Nephron (organoid): ENCODE results near the gene ZNF280D.
A peak's percentile ranks its signal among the peaks of the same experiment; 100 is the strongest.

Experiments
- H3K27ac Mint-ChIP-seq, 3 experiments: 2 replicates each; pipeline ENCODE4 v1.8.0; 2020; ENCODE audit warnings: mixed read lengths in 3 of 3, mild to moderate bottlenecking in 2 of 3, moderate library complexity in 1 of 3
- H3K27me3 Mint-ChIP-seq: 2 replicates; pipeline ENCODE4 v1.8.0; 2021; ENCODE audit warnings: low read depth, mild to moderate bottlenecking, moderate library complexity, mixed read lengths
- H3K36me3 Mint-ChIP-seq: 2 replicates; pipeline ENCODE4 v1.8.0; 2020; ENCODE audit warnings: low read depth, mixed read lengths
- H3K4me1 Mint-ChIP-seq: 2 replicates; pipeline ENCODE4 v1.8.0; 2020; ENCODE audit warnings: mixed read lengths
- H3K4me3 Mint-ChIP-seq, 3 experiments: 2 replicates each; pipeline ENCODE4 v1.8.0; 2020; ENCODE audit warnings: mild to moderate bottlenecking in 3 of 3, mixed read lengths in 3 of 3, moderate library complexity in 2 of 3
- H3K9me3 Mint-ChIP-seq: 2 replicates; pipeline ENCODE4 v1.8.0; 2020; ENCODE audit warnings: mixed read lengths
- TF ChIP-seq, protein P1 (sequence below), 3 experiments: fragments of 200-600 bp; sonication (generic); IDR thresholded peaks; one replicate each; pipeline ENCODE4 v1.5.0; 2021; ENCODE audit warnings: antibody characterized with exemption in 3 of 3; ENCODE audit not compliant: unreplicated experiment in 3 of 3

Gene ZNF280D

GRCh38 chr15:56776839-56777238 is 43.5 kb upstream of the ZNF280D start:
- Mint-ChIP-seq H3K4me1 (peaks cover 20% of the 10 kb centered on the region), H3K36me3 (peaks cover 6% of the 10 kb centered on the region), H3K9me3 (peaks cover 3% of the 10 kb centered on the region), H3K27ac (no peak overlapping the region), H3K27me3 (no peaks in the 10 kb centered on the region), H3K4me3 (no peak overlapping the region)
- TF ChIP-seq, protein P1, sequence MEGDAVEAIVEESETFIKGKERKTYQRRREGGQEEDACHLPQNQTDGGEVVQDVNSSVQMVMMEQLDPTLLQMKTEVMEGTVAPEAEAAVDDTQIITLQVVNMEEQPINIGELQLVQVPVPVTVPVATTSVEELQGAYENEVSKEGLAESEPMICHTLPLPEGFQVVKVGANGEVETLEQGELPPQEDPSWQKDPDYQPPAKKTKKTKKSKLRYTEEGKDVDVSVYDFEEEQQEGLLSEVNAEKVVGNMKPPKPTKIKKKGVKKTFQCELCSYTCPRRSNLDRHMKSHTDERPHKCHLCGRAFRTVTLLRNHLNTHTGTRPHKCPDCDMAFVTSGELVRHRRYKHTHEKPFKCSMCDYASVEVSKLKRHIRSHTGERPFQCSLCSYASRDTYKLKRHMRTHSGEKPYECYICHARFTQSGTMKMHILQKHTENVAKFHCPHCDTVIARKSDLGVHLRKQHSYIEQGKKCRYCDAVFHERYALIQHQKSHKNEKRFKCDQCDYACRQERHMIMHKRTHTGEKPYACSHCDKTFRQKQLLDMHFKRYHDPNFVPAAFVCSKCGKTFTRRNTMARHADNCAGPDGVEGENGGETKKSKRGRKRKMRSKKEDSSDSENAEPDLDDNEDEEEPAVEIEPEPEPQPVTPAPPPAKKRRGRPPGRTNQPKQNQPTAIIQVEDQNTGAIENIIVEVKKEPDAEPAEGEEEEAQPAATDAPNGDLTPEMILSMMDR (IDR thresholded peaks at IDR 0.05; ENCODE audit: unreplicated experiment in 3 of 3) = no peak

DNA sequence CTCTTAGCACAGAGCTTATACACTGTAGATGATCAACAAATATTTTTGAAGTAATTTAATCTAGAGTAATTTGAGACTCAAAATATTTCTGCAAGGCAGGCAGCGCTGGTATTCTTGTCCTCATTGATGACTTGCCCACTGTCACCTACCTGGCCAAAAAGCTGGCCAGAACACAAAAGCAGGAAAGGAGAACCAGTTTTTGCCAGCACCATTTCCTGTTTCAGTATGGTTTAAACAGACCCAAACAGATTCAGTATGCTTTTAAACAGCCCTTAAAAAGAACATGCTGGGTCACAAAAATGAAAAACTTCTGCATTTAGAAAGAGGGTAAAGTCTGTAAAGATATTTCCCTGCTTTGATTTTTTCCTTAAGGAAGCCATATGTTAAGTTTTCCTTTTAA is 42.3 kb upstream of the ZNF280D start:
- Mint-ChIP-seq H3K27ac (no peak overlapping the region), H3K27me3 (no peaks in the 10 kb centered on the region), H3K4me3 (no peak overlapping the region), H3K4me1 (peaks cover 20% of the 10 kb centered on the region), H3K36me3 (peaks cover 7% of the 10 kb centered on the region), H3K9me3 (peaks cover 3% of the 10 kb centered on the region)
- TF ChIP-seq, protein P1 (IDR thresholded peaks at IDR 0.05; ENCODE audit: unreplicated experiment in 3 of 3) = no peak

- peaks cover 4% of the 10 kb centered on the region for H3K36me3 Mint-ChIP-seq
- no peaks in the 10 kb centered on the region for H3K27me3 Mint-ChIP-seq
- H3K4me1 Mint-ChIP-seq = peaks cover 22% of the 10 kb centered on the region
- H3K9me3 Mint-ChIP-seq = no peaks in the 10 kb centered on the region
- TF ChIP-seq, protein P1 (IDR thresholded peaks at IDR 0.05; ENCODE audit: unreplicated experiment in 3 of 3) = no peak
- no peak overlapping the region for H3K27ac Mint-ChIP-seq
- no peak overlapping the region for H3K4me3 Mint-ChIP-seq
Observed at GRCh38 chr15:56774356-56774755, 41.0 kb upstream of the ZNF280D start.

DNA sequence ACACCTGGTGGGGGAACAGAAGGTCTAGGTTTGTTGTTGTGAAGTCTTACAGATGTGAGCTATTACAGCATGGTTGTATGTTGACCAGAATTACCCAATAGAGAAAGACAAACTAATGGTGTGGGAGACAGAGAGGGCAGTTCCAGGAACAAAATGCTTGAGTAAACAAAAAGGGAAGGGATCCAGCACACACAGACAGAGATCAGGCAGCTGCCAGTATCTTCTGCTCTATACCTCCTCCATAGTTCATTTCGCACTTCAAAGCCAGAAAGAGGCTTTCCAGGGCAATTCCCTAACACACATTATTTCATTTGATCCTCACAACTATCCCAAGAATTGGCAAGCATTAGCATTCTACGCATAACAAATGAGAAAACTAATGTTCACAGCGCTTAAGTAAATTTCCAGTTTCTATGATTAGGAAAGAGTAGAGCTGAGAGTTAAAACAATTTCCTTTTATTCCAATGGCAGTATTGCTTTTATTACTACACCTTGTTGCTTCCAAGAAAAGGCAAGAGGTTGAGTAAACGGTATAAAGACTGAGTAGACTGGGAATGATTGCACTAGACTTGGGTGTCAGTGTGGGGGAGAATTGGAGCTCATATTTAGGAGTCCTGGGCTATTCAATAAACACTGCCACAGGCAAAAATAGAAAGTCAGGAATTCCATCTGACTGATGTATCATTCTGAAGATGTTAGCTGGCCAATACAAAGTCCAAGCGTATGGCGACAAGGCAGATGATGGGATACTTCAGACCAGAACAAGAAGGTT is 39.7 kb upstream of the ZNF280D start:
- TF ChIP-seq, protein P1 (IDR thresholded peaks at IDR 0.05; ENCODE audit: unreplicated experiment in 3 of 3) = no peak
- peaks cover 26% of the 10 kb centered on the region for H3K4me1 Mint-ChIP-seq
- no peak overlapping the region for H3K4me3 Mint-ChIP-seq
- peaks cover 4% of the 10 kb centered on the region for H3K36me3 Mint-ChIP-seq
- H3K9me3 Mint-ChIP-seq = no peaks in the 10 kb centered on the region
- no peaks in the 10 kb centered on the region for H3K27me3 Mint-ChIP-seq
- H3K27ac Mint-ChIP-seq = peak overlapping the region; percentile 35 to 62 (median 61)

- H3K9me3 Mint-ChIP-seq = no peaks in the 10 kb centered on the region
- H3K4me1 Mint-ChIP-seq = peaks cover 31% of the 10 kb centered on the region
- H3K27me3 Mint-ChIP-seq = no peaks in the 10 kb centered on the region
- H3K27ac Mint-ChIP-seq = no peak overlapping the region
- TF ChIP-seq, protein P1 (IDR thresholded peaks at IDR 0.05; ENCODE audit: unreplicated experiment in 3 of 3) = no peak
- peaks cover 4% of the 10 kb centered on the region for H3K36me3 Mint-ChIP-seq
- no peak overlapping the region for H3K4me3 Mint-ChIP-seq
Observed at GRCh38 chr15:56770173-56770572, 36.9 kb upstream of the ZNF280D start.

DNA sequence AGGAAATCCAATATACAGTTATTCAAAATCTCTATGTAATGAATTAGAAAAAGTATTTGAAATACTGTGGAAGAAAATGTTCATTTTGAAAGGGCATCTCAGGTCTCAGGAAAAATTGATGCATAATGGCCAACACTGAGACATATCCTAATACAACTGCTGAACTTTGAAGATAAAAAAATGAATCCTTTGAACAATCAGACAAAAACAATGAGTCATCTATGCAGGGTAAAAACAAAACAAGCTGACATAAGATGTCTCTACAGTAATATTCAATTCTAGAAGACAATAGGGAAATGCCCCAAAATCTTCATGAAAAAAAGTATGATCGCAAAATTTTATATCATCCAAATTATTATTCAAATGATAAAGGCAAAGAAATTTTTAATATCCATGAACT is 34.0 kb upstream of the ZNF280D start:
- H3K27me3 Mint-ChIP-seq = no peaks in the 10 kb centered on the region
- no peak overlapping the region for H3K27ac Mint-ChIP-seq
- peaks cover 16% of the 10 kb centered on the region for H3K4me1 Mint-ChIP-seq
- TF ChIP-seq, protein P1 (IDR thresholded peaks at IDR 0.05; ENCODE audit: unreplicated experiment in 3 of 3) = no peak
- peaks cover 4% of the 10 kb centered on the region for H3K36me3 Mint-ChIP-seq
- no peaks in the 10 kb centered on the region for H3K9me3 Mint-ChIP-seq
- H3K4me3 Mint-ChIP-seq = no peak overlapping the region
